GM18907 (cell line): ENCODE results near the gene TBC1D8.
A peak's percentile ranks its signal among the peaks of the same experiment; 100 is the strongest.
"Not testable (repeated sequence)": the region's sequence is repeated elsewhere in the genome, so short reads cannot be mapped to it uniquely, and the experiment has no call there.

Source experiments
- ATAC-seq: cut with Tn5 transposase; IDR thresholded peaks from one replicate; pipeline ENCODE4 v1.9.1; 2021; ENCODE audit warnings: mild to moderate bottlenecking, moderate library complexity; ENCODE audit not compliant: unreplicated experiment

Gene TBC1D8

GRCh38 chr2:101151146-101151858 lies at the start of gene TBC1D8:
TSS of gene TBC1D8 (minus strand) at chr2:101151382. CDS start at chr2:101151253, 129 bp downstream.
- peak; percentile 77 for ATAC-seq

GRCh38 chr2:101200676-101201075 lies 49.5 kb upstream of the TBC1D8 start:
- no peak for ATAC-seq

GRCh38 chr2:101199251-101199791 lies 48.1 kb upstream of the TBC1D8 start:
- ATAC-seq: no peak

GRCh38 chr2:101197814-101198213 lies 46.6 kb upstream of the TBC1D8 start:
- no peak for ATAC-seq

GRCh38 chr2:101197215-101197745 lies 46.1 kb upstream of the TBC1D8 start:
- ATAC-seq: no peak

- no peak for ATAC-seq
Observed at GRCh38 chr2:101195871-101196661, 44.9 kb upstream of the TBC1D8 start.

- no peak for ATAC-seq
Observed at GRCh38 chr2:101193033-101193626, 41.9 kb upstream of the TBC1D8 start.

GRCh38 chr2:101190747-101191516 lies 39.8 kb upstream of the TBC1D8 start:
- no peak for ATAC-seq

GRCh38 chr2:101188683-101189405 lies 37.7 kb upstream of the TBC1D8 start:
- ATAC-seq: no peak

- ATAC-seq: no peak
Observed at GRCh38 chr2:101187131-101187530, 35.9 kb upstream of the TBC1D8 start.

- no peak for ATAC-seq
Observed at GRCh38 chr2:101185656-101186055, 34.5 kb upstream of the TBC1D8 start.

- no peak for ATAC-seq
Observed at GRCh38 chr2:101185085-101185484, 33.9 kb upstream of the TBC1D8 start.

- ATAC-seq: no peak
Observed at GRCh38 chr2:101179982-101180381, 28.8 kb upstream of the TBC1D8 start.

- ATAC-seq: no peak
Observed at GRCh38 chr2:101176803-101177202, 25.6 kb upstream of the TBC1D8 start.

GRCh38 chr2:101175991-101176390 lies 24.8 kb upstream of the TBC1D8 start:
- no peak for ATAC-seq

- no peak for ATAC-seq
Observed at GRCh38 chr2:101173707-101174295, 22.6 kb upstream of the TBC1D8 start.

GRCh38 chr2:101169822-101170221 lies 18.6 kb upstream of the TBC1D8 start:
- ATAC-seq: not testable (repeated sequence)

GRCh38 chr2:101168706-101169105 lies 17.5 kb upstream of the TBC1D8 start:
- no peak for ATAC-seq

GRCh38 chr2:101167532-101167931 lies 16.4 kb upstream of the TBC1D8 start:
- ATAC-seq: not testable (repeated sequence)
